ENCODE measurements around the gene RHEB. TPM values are rescaled to one million over a fixed set of nuclear protein-coding genes. Genes with fewer than 3 reads are reported as not detected.

Gene RHEB
- total RNA-seq, 1 experiment from 2014 or later: 114 TPM

DNA sequence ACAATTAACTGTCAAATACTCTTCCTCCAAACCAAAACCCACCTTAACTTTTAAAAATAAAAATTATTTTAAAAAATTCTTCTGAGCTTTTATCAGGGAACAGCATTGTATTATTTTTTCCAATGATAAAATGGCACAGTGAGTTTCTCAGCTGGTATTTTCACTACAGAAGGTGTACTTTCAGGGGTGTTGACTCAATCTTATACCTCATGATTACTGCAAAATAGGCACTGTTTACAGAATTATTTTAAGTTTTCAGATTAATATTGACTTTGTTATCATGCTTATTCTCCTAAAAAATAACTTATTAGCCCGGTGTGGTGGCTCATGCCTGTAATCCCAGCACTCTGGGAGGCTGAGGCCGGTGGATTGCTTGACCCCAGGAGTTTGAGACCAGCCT lies 24.3 kb downstream of the RHEB start:
- H4K20me1 ChIP-seq (ENCODE audit: control insufficient read depth, insufficient read depth, insufficient read length): peaks cover 4% of the 10 kb centered on the region
- H3K27ac ChIP-seq (ENCODE audit: insufficient read length, low read depth, low read length): no peak overlapping the region
- no CpG with 5 or more reads among the region's 2 CpGs for WGBS (ENCODE audit: extremely low coverage, insufficient read length, low lambda C conversion rate)

More for the DNA sequence above, 24.3 kb downstream of the RHEB start:
- Histone ChIP-seq H3K9me3 (ENCODE audit: control insufficient read depth, low read depth, low read length) (no peaks in the 10 kb centered on the region), H2BK15ac (ENCODE audit: low read depth, low read length) (no peak overlapping the region), H3K79me1 (ENCODE audit: insufficient read depth, low read depth, low read length, poor library complexity, severe bottlenecking) (peaks cover 11% of the 10 kb centered on the region), H4K8ac (replicated peaks; ENCODE audit: insufficient read length, low read depth, low read length) (no peak overlapping the region), H3K9ac (ENCODE audit: extremely low read depth, insufficient read length, low read length) (no peak overlapping the region), H3K18ac (ENCODE audit: insufficient read length, low read depth, low read length) (no peak overlapping the region), H3K14ac (ENCODE audit: insufficient read depth, low read length) (no peak overlapping the region), H2BK5ac (ENCODE audit: insufficient read length, low read length) (no peak overlapping the region), H3K4ac (ENCODE audit: low read depth, low read length) (no peak overlapping the region), H4K5ac (ENCODE audit: insufficient read length, low read depth, low read length) (no peak overlapping the region), H2BK12ac (ENCODE audit: insufficient read length, low read depth, low read length) (no peak overlapping the region), H3T11ph (ENCODE audit: low read length) (no peak overlapping the region), H2BK20ac (ENCODE audit: low read depth, low read length, poor library complexity, severe bottlenecking) (no peak overlapping the region), H4K91ac (ENCODE audit: insufficient read length, low read depth, low read length) (no peak overlapping the region), H2AK5ac (ENCODE audit: insufficient read length, low read length) (no peak overlapping the region), H2AFZ (ENCODE audit: low read length) (no peak overlapping the region), H3K79me2 (ENCODE audit: insufficient read depth, low read length) (peaks cover 48% of the 10 kb centered on the region), H3K23me2 (ENCODE audit: insufficient read length, low read depth, low read length, poor library complexity, severe bottlenecking) (no peaks in the 10 kb centered on the region), H3K27me3 (ENCODE audit: insufficient read depth, low read length) (no peaks in the 10 kb centered on the region), H3K4me1 (ENCODE audit: insufficient read depth, low read length) (peaks cover 10% of the 10 kb centered on the region), H3K56ac (ENCODE audit: insufficient read length, low read depth, low read length) (no peak overlapping the region), H3K23ac (ENCODE audit: insufficient read length, low read depth, low read length) (no peak overlapping the region), H3K4me2 (ENCODE audit: insufficient read depth, insufficient read length, low read length) (no peak overlapping the region), H2BK120ac (ENCODE audit: low read depth, low read length, poor library complexity, severe bottlenecking) (no peak overlapping the region)
- Mint-ChIP-seq H3K4me3 (no peak overlapping the region; a peak in 1 of 5 replicates), H3K27me3 (ENCODE audit: low read depth) (no peaks in the 10 kb centered on the region), H3K27ac (no peak overlapping the region; a peak in 1 of 7 replicates), H3K9me3 (no peaks in the 10 kb centered on the region; a peak in 1 of 5 replicates), H3K4me1 (peaks cover 60 to 71% of the 10 kb centered on the region in 2 experiments), H3K36me3 (ENCODE audit: insufficient read depth in 1 of 3, low read depth in 3 of 3) (peaks cover 4 to 11% (median 10%) of the 10 kb centered on the region in 3 experiments; a peak in 5 of 7 replicates)
- TF ChIP-seq, protein P1, sequence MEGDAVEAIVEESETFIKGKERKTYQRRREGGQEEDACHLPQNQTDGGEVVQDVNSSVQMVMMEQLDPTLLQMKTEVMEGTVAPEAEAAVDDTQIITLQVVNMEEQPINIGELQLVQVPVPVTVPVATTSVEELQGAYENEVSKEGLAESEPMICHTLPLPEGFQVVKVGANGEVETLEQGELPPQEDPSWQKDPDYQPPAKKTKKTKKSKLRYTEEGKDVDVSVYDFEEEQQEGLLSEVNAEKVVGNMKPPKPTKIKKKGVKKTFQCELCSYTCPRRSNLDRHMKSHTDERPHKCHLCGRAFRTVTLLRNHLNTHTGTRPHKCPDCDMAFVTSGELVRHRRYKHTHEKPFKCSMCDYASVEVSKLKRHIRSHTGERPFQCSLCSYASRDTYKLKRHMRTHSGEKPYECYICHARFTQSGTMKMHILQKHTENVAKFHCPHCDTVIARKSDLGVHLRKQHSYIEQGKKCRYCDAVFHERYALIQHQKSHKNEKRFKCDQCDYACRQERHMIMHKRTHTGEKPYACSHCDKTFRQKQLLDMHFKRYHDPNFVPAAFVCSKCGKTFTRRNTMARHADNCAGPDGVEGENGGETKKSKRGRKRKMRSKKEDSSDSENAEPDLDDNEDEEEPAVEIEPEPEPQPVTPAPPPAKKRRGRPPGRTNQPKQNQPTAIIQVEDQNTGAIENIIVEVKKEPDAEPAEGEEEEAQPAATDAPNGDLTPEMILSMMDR (conservative IDR thresholded peaks at IDR 0.05): no peak
- no peak for DNase-seq

All from H9 (cell line).